Subcutaneous abdominal adipose tissue (tissue), 5 donors: ENCODE measurements around the gene GP1BA.
A peak's percentile ranks its signal among the peaks of the same experiment; 100 is the strongest.

Experiments used
- H3K27ac ChIP-seq: one replicate; pipeline ENCODE4 v1.7.0; 2013; ENCODE audit warnings: low read depth, mild to moderate bottlenecking, inconsistent platforms, low read length, moderate library complexity
- H3K27me3 ChIP-seq, 5 donors: one replicate each; pipeline ENCODE4 v1.7.0; 2013; ENCODE audit warnings: low read length in 5 of 5, inconsistent platforms in 1 of 5; ENCODE audit not compliant: control insufficient read depth in 5 of 5, insufficient read depth in 4 of 5
- H3K36me3 ChIP-seq, 5 donors: one replicate each; pipeline ENCODE4 v1.7.0; 2013; ENCODE audit warnings: low read length in 5 of 5; ENCODE audit not compliant: control insufficient read depth in 5 of 5, insufficient read depth in 5 of 5
- H3K4me1 ChIP-seq, 5 donors: one replicate each; pipeline ENCODE4 v1.7.0; 2013; ENCODE audit warnings: low read length in 5 of 5, mild to moderate bottlenecking in 3 of 5, moderate library complexity in 1 of 5; ENCODE audit not compliant: control insufficient read depth in 5 of 5, insufficient read depth in 5 of 5
- H3K4me3 ChIP-seq, 5 donors: one replicate each; pipeline ENCODE4 v1.7.0; 2013; ENCODE audit warnings: low read length in 5 of 5, low read depth in 1 of 5
- H3K9ac ChIP-seq, 5 donors: one replicate each; pipeline ENCODE4 v1.7.0; 2013; ENCODE audit warnings: low read length in 5 of 5, mild to moderate bottlenecking in 4 of 5, moderate library complexity in 3 of 5
- H3K9me3 ChIP-seq, 5 donors: one replicate each; pipeline ENCODE4 v1.7.0; 2013; ENCODE audit warnings: low read length in 5 of 5; ENCODE audit not compliant: control insufficient read depth in 5 of 5
- donor health status: healthy.
- donor health status: healthy.
- donor health status: healthy.
- donor health status: healthy.
- donor health status: healthy.

GP1BA gene

GRCh38 chr17:4931963-4932362 is at the start of gene GP1BA:
GP1BA (plus strand) TSS chr17:4932277; CDS start chr17:4932605, 328 bp downstream.
- H3K36me3 ChIP-seq: peaks cover 0 to 13% (median 11%) of the 10 kb centered on the region in 5 donors
- no peak within 1 kb of the TSS for H3K27ac ChIP-seq
- H3K4me3 ChIP-seq: no peak within 1 kb of the TSS
- H3K4me1 ChIP-seq: peaks cover 0 to 12% (median 9%) of the 10 kb centered on the region in 5 donors
- no peaks in the 10 kb centered on the region for H3K9me3 ChIP-seq
- H3K9ac ChIP-seq: peak within 1 kb of the TSS in 1 of 5 donors; percentile 50
- H3K27me3 ChIP-seq: no peaks in the 10 kb centered on the region

GRCh38 chr17:4884489-4884888 is 47.6 kb upstream of the GP1BA start:
- Histone ChIP-seq H3K27ac (no peak overlapping the region), H3K27me3 (no peaks in the 10 kb centered on the region), H3K4me3 (no peak overlapping the region), H3K36me3 (peaks cover 0 to 67% (median 49%) of the 10 kb centered on the region in 5 donors), H3K9me3 (no peaks in the 10 kb centered on the region), H3K9ac (no peak overlapping the region), H3K4me1 (peaks cover 0 to 18% (median 4%) of the 10 kb centered on the region in 5 donors)

GRCh38 chr17:4886830-4887229 is 45.2 kb upstream of the GP1BA start:
- H3K4me3 ChIP-seq: no peak overlapping the region
- no peaks in the 10 kb centered on the region for H3K9me3 ChIP-seq
- H3K27ac ChIP-seq: no peak overlapping the region
- H3K9ac ChIP-seq: no peak overlapping the region
- H3K27me3 ChIP-seq: no peaks in the 10 kb centered on the region
- H3K36me3 ChIP-seq: peaks cover 0 to 73% (median 58%) of the 10 kb centered on the region in 5 donors
- H3K4me1 ChIP-seq: peaks cover 0 to 9% (median 2%) of the 10 kb centered on the region in 5 donors

GRCh38 chr17:4887581-4887980 is 44.5 kb upstream of the GP1BA start:
- no peak overlapping the region for H3K27ac ChIP-seq
- peaks cover 0 to 80% (median 64%) of the 10 kb centered on the region in 5 donors for H3K36me3 ChIP-seq
- H3K9ac ChIP-seq: no peak overlapping the region
- no peaks in the 10 kb centered on the region for H3K9me3 ChIP-seq
- no peaks in the 10 kb centered on the region for H3K27me3 ChIP-seq
- peaks cover 0 to 1% (median 0%) of the 10 kb centered on the region in 5 donors for H3K4me1 ChIP-seq
- no peak overlapping the region for H3K4me3 ChIP-seq

- Histone ChIP-seq H3K4me1 (no peaks in the 10 kb centered on the region), H3K27ac (no peak overlapping the region), H3K27me3 (no peaks in the 10 kb centered on the region), H3K4me3 (no peak overlapping the region), H3K36me3 (peaks cover 0 to 90% (median 78%) of the 10 kb centered on the region in 5 donors), H3K9me3 (no peaks in the 10 kb centered on the region), H3K9ac (no peak overlapping the region)
Measured at GRCh38 chr17:4891411-4892410, 40.4 kb upstream of the GP1BA start.

GRCh38 chr17:4892499-4893221 is 39.4 kb upstream of the GP1BA start:
- H3K36me3 ChIP-seq: peaks cover 0 to 88% (median 75%) of the 10 kb centered on the region in 5 donors
- H3K27me3 ChIP-seq: no peaks in the 10 kb centered on the region
- H3K4me3 ChIP-seq: no peak overlapping the region
- H3K27ac ChIP-seq: no peak overlapping the region
- no peaks in the 10 kb centered on the region for H3K4me1 ChIP-seq
- no peaks in the 10 kb centered on the region for H3K9me3 ChIP-seq
- H3K9ac ChIP-seq: no peak overlapping the region

GRCh38 chr17:4893272-4893671 is 38.8 kb upstream of the GP1BA start:
- H3K4me1 ChIP-seq: peaks cover 0 to under 1% (median 0%) of the 10 kb centered on the region in 5 donors
- H3K27ac ChIP-seq: no peak overlapping the region
- H3K9ac ChIP-seq: no peak overlapping the region
- no peaks in the 10 kb centered on the region for H3K9me3 ChIP-seq
- H3K36me3 ChIP-seq: peaks cover 0 to 82% (median 71%) of the 10 kb centered on the region in 5 donors
- peaks cover 0 to 1% (median 0%) of the 10 kb centered on the region in 5 donors for H3K27me3 ChIP-seq
- H3K4me3 ChIP-seq: no peak overlapping the region

GRCh38 chr17:4893721-4894560 is 38.1 kb upstream of the GP1BA start:
- H3K9me3 ChIP-seq: no peaks in the 10 kb centered on the region
- H3K27me3 ChIP-seq: peaks cover 0 to 8% (median 5%) of the 10 kb centered on the region in 5 donors
- peaks cover 0 to 81% (median 70%) of the 10 kb centered on the region in 5 donors for H3K36me3 ChIP-seq
- no peak overlapping the region for H3K27ac ChIP-seq
- H3K4me1 ChIP-seq: peaks cover 0 to 7% (median 5%) of the 10 kb centered on the region in 5 donors
- no peak overlapping the region for H3K4me3 ChIP-seq
- no peak overlapping the region for H3K9ac ChIP-seq

GRCh38 chr17:4895121-4895520 is 37.0 kb upstream of the GP1BA start:
- H3K27ac ChIP-seq: no peak overlapping the region
- H3K27me3 ChIP-seq: peaks cover 5 to 18% (median 7%) of the 10 kb centered on the region in 5 donors
- H3K9ac ChIP-seq: no peak overlapping the region
- H3K4me3 ChIP-seq: no peak overlapping the region
- H3K4me1 ChIP-seq: peaks cover 0 to 18% (median 16%) of the 10 kb centered on the region in 5 donors
- peaks cover 0 to 72% (median 70%) of the 10 kb centered on the region in 5 donors for H3K36me3 ChIP-seq
- H3K9me3 ChIP-seq: no peaks in the 10 kb centered on the region
